HG02678 (cell line): ENCODE measurements around the gene GSTA1.
"Not testable (repeated sequence)": the region's sequence is repeated elsewhere in the genome, so short reads cannot be mapped to it uniquely, and the experiment has no call there.

ENCODE experiments used
- ATAC-seq: cut with Tn5 transposase; IDR thresholded peaks from one replicate; pipeline ENCODE4 v1.9.1; 2021; ENCODE audit warnings: mild to moderate bottlenecking, moderate library complexity; ENCODE audit not compliant: unreplicated experiment

The GSTA1 gene

DNA sequence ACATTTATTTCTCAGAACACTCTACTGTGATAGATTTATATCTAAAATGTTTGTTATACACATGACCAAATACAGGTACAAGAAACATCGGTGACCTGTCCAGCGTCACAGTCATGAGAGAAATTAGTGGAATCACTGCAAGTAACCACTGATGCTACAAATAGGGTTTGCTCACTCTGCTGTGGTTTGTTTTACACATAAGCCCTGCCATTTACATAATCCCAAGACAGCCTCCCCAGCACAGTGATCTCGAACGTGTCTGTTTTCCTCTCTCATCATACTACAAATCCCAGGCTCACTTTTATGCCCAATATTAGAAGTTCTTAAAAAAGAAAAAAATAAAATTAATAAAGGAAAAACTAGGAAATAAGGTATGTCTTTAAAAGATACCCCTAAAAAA is 6.2 kb upstream of the GSTA1 start:
- ATAC-seq = not testable (repeated sequence)

- ATAC-seq = no peak
Observed at GRCh38 chr6:52808660-52809059, 5.0 kb upstream of the GSTA1 start.

- no peak for ATAC-seq
Observed at GRCh38 chr6:52802806-52803205, 810 bp downstream of the GSTA1 start.

GRCh38 chr6:52801188-52801841 is 2.3 kb downstream of the GSTA1 start:
- no peak for ATAC-seq

GRCh38 chr6:52799272-52799671 is 4.3 kb downstream of the GSTA1 start:
- ATAC-seq = not testable (repeated sequence)

DNA sequence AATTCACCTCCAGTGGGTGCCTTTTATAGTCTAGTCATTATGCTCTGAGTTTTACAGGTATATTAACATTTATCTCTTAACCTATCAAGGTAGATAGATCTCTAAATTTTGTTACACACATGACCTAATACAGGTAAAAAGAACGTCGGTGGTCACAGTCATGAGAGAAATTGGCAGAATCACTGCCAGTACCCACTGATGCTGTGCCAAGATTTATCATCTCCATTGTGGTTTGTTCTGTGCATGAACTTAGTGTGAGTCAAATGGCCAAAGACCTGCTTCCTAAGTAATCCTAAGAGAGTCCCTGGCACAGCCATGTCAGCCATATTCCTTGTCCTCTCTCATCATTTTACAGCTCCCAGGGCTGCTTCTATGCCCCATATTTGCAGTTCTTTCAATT is 9.2 kb downstream of the GSTA1 start:
- ATAC-seq = not testable (repeated sequence)

DNA sequence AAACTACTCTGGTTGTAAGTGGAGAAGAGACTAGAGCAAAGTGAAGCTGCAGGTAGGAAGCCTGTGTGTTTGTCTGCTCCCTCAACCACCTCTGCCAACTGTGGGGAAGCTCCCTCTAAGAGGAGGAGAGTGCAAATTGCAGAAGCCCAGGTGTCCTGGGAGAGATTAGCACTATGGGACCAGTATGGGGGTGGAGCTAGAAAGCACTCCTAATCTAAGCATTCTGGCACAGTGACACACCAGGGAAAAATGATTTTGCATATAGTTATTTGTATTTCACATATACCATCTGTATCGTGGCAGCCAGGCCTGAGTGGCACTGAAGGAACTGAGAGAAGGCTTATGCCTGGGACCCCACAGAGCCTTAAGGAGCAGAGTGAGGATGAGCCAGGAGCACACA is 12.8 kb downstream of the GSTA1 start:
- ATAC-seq = no peak

- not testable (repeated sequence) for ATAC-seq
Observed at GRCh38 chr6:52789658-52790057, 14.0 kb downstream of the GSTA1 start.

- no peak for ATAC-seq
Observed at GRCh38 chr6:52788478-52788877, 15.1 kb downstream of the GSTA1 start.

DNA sequence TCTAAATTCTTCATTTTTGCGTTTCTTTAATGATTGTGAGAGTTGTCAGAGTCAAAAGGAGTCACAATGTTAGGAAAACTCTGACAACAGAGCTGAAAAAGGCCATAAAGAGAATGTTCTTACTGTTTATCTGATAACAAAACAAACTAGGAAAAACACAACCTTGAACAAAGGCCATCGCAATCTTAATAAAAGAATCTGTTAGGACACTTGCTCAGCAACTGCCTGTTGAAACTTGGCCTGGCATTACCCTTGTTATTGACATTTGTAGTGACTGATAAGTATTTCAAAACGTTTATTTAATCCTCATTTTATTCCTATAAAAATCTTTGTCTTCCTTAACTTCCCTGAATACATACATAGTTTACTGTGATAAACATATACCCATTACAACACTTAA is 15.7 kb downstream of the GSTA1 start:
- ATAC-seq = no peak

DNA sequence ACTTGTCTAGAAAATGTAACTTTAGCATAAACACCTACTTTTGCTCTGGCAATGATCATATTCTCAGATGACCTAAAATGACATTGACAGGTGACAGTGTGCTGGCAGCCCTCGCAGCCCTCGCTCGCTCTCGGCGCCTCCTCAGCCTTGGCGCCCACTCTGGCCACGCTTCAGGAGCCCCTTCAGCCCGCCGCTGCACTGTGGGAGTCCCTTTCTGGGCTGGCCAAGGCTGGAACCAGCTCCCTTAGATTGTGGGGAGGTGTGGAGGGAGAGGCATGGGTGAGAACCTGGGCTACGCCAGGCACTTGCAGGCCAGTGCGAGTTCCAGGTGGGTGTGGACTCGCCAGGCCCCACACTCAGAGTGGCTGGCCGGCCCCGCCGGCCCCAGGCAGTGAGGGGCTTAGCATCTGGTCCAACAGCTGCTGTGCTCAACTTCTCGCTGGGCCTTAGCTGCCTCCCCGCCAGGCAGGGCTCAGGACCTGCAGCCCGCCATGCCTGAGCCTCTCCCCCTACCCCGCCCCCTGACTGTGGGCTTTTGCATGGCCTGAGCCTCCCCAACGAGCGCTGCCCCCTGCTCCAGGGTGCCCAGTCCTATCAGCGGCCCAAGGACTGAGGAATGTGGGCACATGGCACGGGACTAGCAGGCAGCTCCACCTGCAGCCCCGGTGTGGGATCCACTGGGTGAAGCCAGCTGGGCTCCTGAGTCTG is 17.2 kb downstream of the GSTA1 start:
- no peak for ATAC-seq

DNA sequence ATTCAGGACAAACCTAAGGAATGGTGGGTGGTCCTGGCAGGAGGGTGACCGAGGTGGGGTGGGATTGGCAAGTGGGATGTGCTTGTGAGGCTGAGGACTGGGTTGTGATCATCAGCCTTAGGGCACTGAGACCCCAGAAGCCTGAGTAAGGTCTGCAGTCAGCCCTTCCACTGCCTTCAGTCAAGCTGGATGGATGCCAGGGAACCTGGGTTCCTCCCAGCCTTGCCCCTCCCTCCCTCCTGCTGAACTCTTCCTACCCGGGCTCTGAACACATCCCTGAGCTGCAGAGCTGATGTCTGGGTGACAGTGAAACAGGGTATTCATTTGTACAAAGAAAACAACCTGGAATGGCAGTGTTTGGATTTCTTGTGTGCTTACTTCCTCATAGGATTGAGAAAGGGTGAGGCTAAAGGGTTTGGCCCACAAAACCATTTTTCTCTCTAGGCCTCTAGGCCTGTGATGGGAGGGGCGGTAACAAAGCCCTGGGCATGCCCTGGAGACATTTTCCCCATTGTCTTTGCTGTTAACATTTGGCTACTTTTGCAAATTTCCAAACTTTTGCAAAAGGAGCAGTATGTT is 20.8 kb downstream of the GSTA1 start:
- not testable (repeated sequence) for ATAC-seq

GRCh38 chr6:52782209-52782608 is 21.4 kb downstream of the GSTA1 start:
- not testable (repeated sequence) for ATAC-seq

- ATAC-seq = no peak
Observed at GRCh38 chr6:52779237-52779636, 24.4 kb downstream of the GSTA1 start.

DNA sequence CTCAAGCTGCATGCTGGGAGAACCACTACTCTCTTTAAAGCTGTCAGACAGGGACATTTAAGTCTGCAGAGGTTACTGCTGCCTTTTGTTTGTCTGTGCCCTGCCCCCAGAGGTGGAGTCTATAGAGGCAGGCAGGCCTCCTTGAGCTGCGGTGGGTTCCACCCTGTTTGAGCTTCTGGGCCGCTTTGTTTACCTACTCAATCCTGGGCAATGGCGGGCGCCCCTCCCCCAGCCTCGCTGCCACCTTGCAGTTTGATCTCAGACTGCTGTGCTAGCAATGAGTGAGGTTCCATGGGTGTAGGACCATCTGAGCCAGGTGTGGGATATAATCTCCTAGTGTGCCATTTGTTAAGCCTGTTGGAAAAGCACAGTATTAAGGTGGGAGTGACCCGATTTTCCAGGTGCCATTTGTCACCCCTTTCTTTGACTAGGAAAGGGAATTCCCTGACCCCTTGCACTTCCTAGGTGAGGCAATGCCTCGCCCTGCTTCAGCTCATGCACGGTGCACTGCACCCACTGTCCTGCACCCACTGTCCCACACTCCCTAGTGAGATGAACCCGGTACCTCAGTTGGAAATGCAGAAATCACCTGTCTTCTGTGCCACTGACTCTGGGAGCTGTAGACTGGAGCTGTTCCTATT is 26.8 kb downstream of the GSTA1 start:
- not testable (repeated sequence) for ATAC-seq

- not testable (repeated sequence) for ATAC-seq
Observed at GRCh38 chr6:52769399-52769798, 34.2 kb downstream of the GSTA1 start.

- not testable (repeated sequence) for ATAC-seq
Observed at GRCh38 chr6:52767658-52768057, 36.0 kb downstream of the GSTA1 start.

- ATAC-seq = not testable (repeated sequence)
Observed at GRCh38 chr6:52763322-52763916, 40.2 kb downstream of the GSTA1 start, which contains the start of gene GSTA2. Gene GSTA2, minus strand, starts transcription at chr6:52763475. Its CDS starts 5,528 bp downstream, at chr6:52757947.

DNA sequence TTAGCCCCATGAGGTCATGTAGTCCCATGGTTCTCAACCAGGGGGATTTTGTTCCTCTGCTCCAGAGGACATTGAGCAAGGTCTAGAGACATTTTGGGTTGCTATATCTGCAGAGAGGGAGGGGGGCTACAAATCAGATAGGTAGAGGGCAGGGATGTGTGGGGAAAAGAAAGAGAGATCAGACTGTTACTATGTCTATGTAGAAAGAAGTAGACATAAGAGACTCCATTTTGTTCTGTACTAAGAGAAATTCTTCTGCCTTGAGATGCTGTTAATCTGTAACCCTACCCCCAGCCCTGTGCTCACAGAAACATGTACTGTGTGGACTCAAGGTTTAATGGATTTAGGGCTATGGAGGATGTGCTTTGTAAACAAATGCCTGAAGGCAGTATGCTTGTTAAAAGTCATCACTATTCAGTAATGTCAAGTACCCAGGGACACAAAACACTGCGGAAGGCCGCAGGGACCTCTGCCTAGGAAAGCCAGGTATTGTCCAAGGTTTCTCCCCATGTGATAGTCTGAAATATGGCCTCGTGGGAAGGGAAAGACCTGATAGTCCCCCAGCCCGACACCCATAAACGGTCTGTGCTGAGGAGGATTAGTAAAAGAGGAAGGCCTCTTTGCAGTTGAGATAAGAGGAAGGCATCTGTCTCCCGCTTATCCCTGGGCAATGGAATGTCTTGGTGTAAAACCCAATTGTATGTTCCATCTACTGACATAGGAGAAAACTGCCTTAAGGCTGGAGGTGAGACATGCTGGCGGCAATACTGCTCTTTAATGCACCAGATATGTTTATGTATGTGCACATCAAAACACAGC is 41.7 kb downstream of the GSTA1 start:
- ATAC-seq = not testable (repeated sequence)

DNA sequence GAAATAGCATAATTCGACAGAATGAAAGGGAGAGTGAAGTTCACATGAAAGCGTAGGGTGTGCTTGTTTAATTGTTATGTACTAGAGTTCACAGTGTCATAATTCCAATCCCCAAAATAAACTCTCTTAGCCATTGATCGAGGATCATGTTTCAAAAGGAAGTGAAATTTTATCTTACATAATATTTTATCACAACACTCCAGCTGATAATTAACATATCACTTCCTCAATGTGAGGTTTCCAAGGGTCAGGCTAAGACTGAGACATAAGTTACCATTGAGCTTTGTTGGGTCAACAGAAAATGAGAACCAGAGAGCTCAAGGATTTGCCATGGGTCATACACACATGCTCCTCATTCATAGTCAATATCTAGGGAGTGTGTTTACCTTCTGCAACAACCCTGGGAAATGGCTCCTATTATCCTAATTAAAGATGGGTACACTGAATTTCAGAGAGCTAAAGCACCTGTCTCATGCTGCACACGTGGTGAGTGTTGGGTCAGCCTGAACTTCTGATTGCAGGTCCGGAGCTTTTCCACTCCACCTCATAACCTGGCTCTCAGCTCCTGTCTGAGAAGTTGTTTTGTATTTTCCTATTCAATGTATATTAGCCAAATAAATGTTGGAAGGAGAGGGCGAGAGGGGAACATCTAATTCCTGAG is 43.4 kb downstream of the GSTA1 start:
- ATAC-seq = no peak
